ENCODE measurements around the gene DGCR8. TPM values are rescaled to one million over a fixed set of nuclear protein-coding genes. Genes with fewer than 3 reads are reported as not detected.
A peak's percentile ranks its signal among the peaks of the same experiment; 100 is the strongest.

Gene DGCR8
- total RNA-seq, 2 experiments from 2014 or later: 54.3 to 54.5 TPM

- Mint-ChIP-seq H3K27me3 (no peaks in the 10 kb centered on the region), H3K27ac (no peak overlapping the region), H3K9me3 (peaks cover 3% of the 10 kb centered on the region), H3K4me3 (no peak overlapping the region), H3K36me3 (peaks cover 68% of the 10 kb centered on the region), H3K4me1 (peaks cover 33% of the 10 kb centered on the region)
- ATAC-seq (ENCODE audit: low read depth): no peak
- DNase-seq: no peak
- POLR2A ChIA-PET: no interaction called here
These were observed 13.6 kb downstream of the DGCR8 start for GRCh38 chr22:20093418-20094196.

- DNase-seq: no peak
- Mint-ChIP-seq H3K27ac (no peak overlapping the region), H3K36me3 (peaks cover 70% of the 10 kb centered on the region), H3K4me3 (no peak overlapping the region), H3K9me3 (peaks cover 3% of the 10 kb centered on the region), H3K4me1 (peaks cover 39% of the 10 kb centered on the region), H3K27me3 (no peaks in the 10 kb centered on the region)
- POLR2A ChIA-PET: no interaction called here
- ATAC-seq (ENCODE audit: low read depth): no peak
These were observed 14.3 kb downstream of the DGCR8 start for GRCh38 chr22:20094197-20094807.

- no peak overlapping the region for H3K27ac Mint-ChIP-seq
- no peaks in the 10 kb centered on the region for H3K27me3 Mint-ChIP-seq
- H3K9me3 Mint-ChIP-seq: peaks cover 3% of the 10 kb centered on the region
- DNase-seq (no peak), ATAC-seq (ENCODE audit: low read depth) (no peak)
- H3K4me1 Mint-ChIP-seq: peaks cover 46% of the 10 kb centered on the region
- no peak overlapping the region for H3K4me3 Mint-ChIP-seq
- POLR2A ChIA-PET: interaction anchor here (0.8 kb wide), 1 partner anchor 23 kb away, joined by 3 read pairs; no protein-coding TSS in a partner anchor
- peaks cover 74% of the 10 kb centered on the region for H3K36me3 Mint-ChIP-seq
These were observed 15.5 kb downstream of the DGCR8 start for GRCh38 chr22:20095521-20095920.

GRCh38 chr22:20096574-20097420, 16.8 kb downstream of the DGCR8 start:
- DNase-seq (no peak), ATAC-seq (ENCODE audit: low read depth) (no peak)
- H3K36me3 Mint-ChIP-seq: peaks cover 66% of the 10 kb centered on the region
- H3K4me3 Mint-ChIP-seq: no peak overlapping the region
- POLR2A ChIA-PET: no interaction called here
- peaks cover 3% of the 10 kb centered on the region for H3K9me3 Mint-ChIP-seq
- peaks cover 46% of the 10 kb centered on the region for H3K4me1 Mint-ChIP-seq
- no peaks in the 10 kb centered on the region for H3K27me3 Mint-ChIP-seq
- no peak overlapping the region for H3K27ac Mint-ChIP-seq

- Mint-ChIP-seq H3K36me3 (peaks cover 58% of the 10 kb centered on the region), H3K27me3 (no peaks in the 10 kb centered on the region), H3K4me1 (peaks cover 49% of the 10 kb centered on the region), H3K4me3 (peak overlapping the region; percentile 71), H3K27ac (peak overlapping the region; percentile 85), H3K9me3 (peaks cover 3% of the 10 kb centered on the region)
- no peak for DNase-seq
- ATAC-seq (ENCODE audit: low read depth): no peak
- POLR2A ChIA-PET: interaction anchor here (1.1 kb wide), 1 partner anchor 18 kb away, joined by 3 read pairs; the partner anchor contains the start of gene TRMT2A
These were observed 19.2 kb downstream of the DGCR8 start for GRCh38 chr22:20099099-20099711.

- Mint-ChIP-seq H3K4me1 (peaks cover 43% of the 10 kb centered on the region), H3K27ac (peak overlapping the region; percentile 85), H3K4me3 (no peak overlapping the region), H3K36me3 (peaks cover 36% of the 10 kb centered on the region), H3K9me3 (no peaks in the 10 kb centered on the region), H3K27me3 (no peaks in the 10 kb centered on the region)
- DNase-seq: no peak
- ATAC-seq (ENCODE audit: low read depth): no peak
- POLR2A ChIA-PET: interaction anchor here (0.9 to 1.9 kb wide), 4 partner anchors 10 to 15 kb away, joined by 3 to 24 read pairs (median 12); partner anchors contain the start of gene TRMT2A
These were observed 21.6 kb downstream of the DGCR8 start for GRCh38 chr22:20101638-20102037.

GRCh38 chr22:20102203-20102780, 22.3 kb downstream of the DGCR8 start:
- POLR2A ChIA-PET: interaction anchor here (1.9 kb wide), 1 partner anchor 15 kb away, joined by 24 read pairs; the partner anchor contains the start of gene TRMT2A

GRCh38 chr22:20105456-20106204, 25.6 kb downstream of the DGCR8 start:
- ATAC-seq (ENCODE audit: low read depth): no peak
- POLR2A ChIA-PET: interaction anchor here (1.0 to 1.2 kb wide), 2 partner anchors 11 to 12 kb away, joined by 3 to 4 read pairs; partner anchors contain the start of gene RANBP1
- no peak overlapping the region for H3K4me3 Mint-ChIP-seq
- DNase-seq: no peak
- H3K27ac Mint-ChIP-seq: no peak overlapping the region
- H3K9me3 Mint-ChIP-seq: no peaks in the 10 kb centered on the region
- peaks cover 3% of the 10 kb centered on the region for H3K36me3 Mint-ChIP-seq
- H3K4me1 Mint-ChIP-seq: peaks cover 16% of the 10 kb centered on the region
- no peaks in the 10 kb centered on the region for H3K27me3 Mint-ChIP-seq

More at GRCh38 chr22:20102203-20102780, 22.3 kb downstream of the DGCR8 start:
- Mint-ChIP-seq H3K27me3 (no peaks in the 10 kb centered on the region), H3K4me3 (no peak overlapping the region), H3K27ac (peak overlapping the region; percentile 54), H3K4me1 (peaks cover 41% of the 10 kb centered on the region), H3K9me3 (no peaks in the 10 kb centered on the region), H3K36me3 (peaks cover 29% of the 10 kb centered on the region)
- DNase-seq (no peak), ATAC-seq (ENCODE audit: low read depth) (no peak)

GRCh38 chr22:20106205-20106848, 26.3 kb downstream of the DGCR8 start:
- peaks cover 16% of the 10 kb centered on the region for H3K4me1 Mint-ChIP-seq
- no peaks in the 10 kb centered on the region for H3K9me3 Mint-ChIP-seq
- H3K4me3 Mint-ChIP-seq: no peak overlapping the region
- no peaks in the 10 kb centered on the region for H3K27me3 Mint-ChIP-seq
- no peak overlapping the region for H3K27ac Mint-ChIP-seq
- POLR2A ChIA-PET: interaction anchor here (1.0 to 2.3 kb wide), 3 partner anchors 10 to 11 kb away, joined by 3 to 6 read pairs (median 4); partner anchors contain the start of genes RANBP1 and TRMT2A
- DNase-seq (no peak), ATAC-seq (ENCODE audit: low read depth) (no peak)
- peaks cover 3% of the 10 kb centered on the region for H3K36me3 Mint-ChIP-seq

- no peaks in the 10 kb centered on the region for H3K27me3 Mint-ChIP-seq
- H3K4me3 Mint-ChIP-seq: no peak overlapping the region
- ATAC-seq (ENCODE audit: low read depth) (no peak), DNase-seq (no peak)
- H3K9me3 Mint-ChIP-seq: no peaks in the 10 kb centered on the region
- H3K36me3 Mint-ChIP-seq: peaks cover 3% of the 10 kb centered on the region
- H3K4me1 Mint-ChIP-seq: peaks cover 20% of the 10 kb centered on the region
- POLR2A ChIA-PET: interaction anchor here (2.3 kb wide), 1 partner anchor 11 kb away, joined by 6 read pairs; the partner anchor contains the start of gene TRMT2A
- H3K27ac Mint-ChIP-seq: no peak overlapping the region
These were observed 26.8 kb downstream of the DGCR8 start for GRCh38 chr22:20106849-20107237.

GRCh38 chr22:20107471-20107901, 27.4 kb downstream of the DGCR8 start:
- Mint-ChIP-seq H3K27me3 (no peaks in the 10 kb centered on the region), H3K36me3 (peaks cover 6% of the 10 kb centered on the region), H3K27ac (peak overlapping the region; percentile 33), H3K4me3 (no peak overlapping the region), H3K4me1 (peaks cover 20% of the 10 kb centered on the region), H3K9me3 (no peaks in the 10 kb centered on the region)
- no peak for ATAC-seq (ENCODE audit: low read depth)
- no peak for DNase-seq
- POLR2A ChIA-PET: interaction anchor here (2.3 kb wide), 1 partner anchor 10 kb away, joined by 6 read pairs; the partner anchor contains the start of gene TRMT2A
